ENCODE data around the gene RPTOR. TPM values are rescaled to one million over a fixed set of nuclear protein-coding genes. Genes with fewer than 3 reads are reported as not detected.

Gene RPTOR
- total RNA-seq, 1 donor from 2014 or later: 32.3 TPM

GRCh38 chr17:80511222-80512180, 33.1 kb upstream of the RPTOR start:
- intact Hi-C loops (cut with DNase I): no loop called here
- no peak for DNase-seq (ENCODE audit: low spot score)

DNA sequence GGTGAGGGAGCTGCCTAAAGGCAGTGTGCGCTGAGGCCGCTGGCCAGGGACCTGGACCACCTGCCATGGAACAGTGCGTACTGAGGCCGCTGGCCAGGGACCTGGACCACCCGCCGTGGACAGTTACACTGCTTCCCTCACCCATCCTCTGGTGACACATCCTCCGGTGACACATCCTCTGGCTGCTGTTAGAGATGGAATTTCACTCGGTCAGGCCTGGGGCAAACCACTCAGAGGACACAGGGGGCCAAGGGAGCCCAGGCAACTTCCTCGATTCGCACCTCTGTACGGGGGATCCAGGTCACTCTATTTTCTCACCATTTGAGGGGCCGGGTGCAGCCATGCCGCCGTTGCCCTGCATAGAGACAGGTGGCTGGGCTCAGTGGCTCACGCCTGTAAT, 32.4 kb upstream of the RPTOR start:
- intact Hi-C loops (cut with DNase I): no loop called here
- DNase-seq (ENCODE audit: low spot score): no peak

- no peak for DNase-seq (ENCODE audit: low spot score)
- intact Hi-C loops (cut with DNase I): no loop called here
These were observed 31.4 kb upstream of the RPTOR start for GRCh38 chr17:80513201-80513600.

- intact Hi-C loops (cut with DNase I): no loop called here
- DNase-seq (ENCODE audit: low spot score): no peak
These were observed 30.7 kb upstream of the RPTOR start for GRCh38 chr17:80513892-80514291.

DNA sequence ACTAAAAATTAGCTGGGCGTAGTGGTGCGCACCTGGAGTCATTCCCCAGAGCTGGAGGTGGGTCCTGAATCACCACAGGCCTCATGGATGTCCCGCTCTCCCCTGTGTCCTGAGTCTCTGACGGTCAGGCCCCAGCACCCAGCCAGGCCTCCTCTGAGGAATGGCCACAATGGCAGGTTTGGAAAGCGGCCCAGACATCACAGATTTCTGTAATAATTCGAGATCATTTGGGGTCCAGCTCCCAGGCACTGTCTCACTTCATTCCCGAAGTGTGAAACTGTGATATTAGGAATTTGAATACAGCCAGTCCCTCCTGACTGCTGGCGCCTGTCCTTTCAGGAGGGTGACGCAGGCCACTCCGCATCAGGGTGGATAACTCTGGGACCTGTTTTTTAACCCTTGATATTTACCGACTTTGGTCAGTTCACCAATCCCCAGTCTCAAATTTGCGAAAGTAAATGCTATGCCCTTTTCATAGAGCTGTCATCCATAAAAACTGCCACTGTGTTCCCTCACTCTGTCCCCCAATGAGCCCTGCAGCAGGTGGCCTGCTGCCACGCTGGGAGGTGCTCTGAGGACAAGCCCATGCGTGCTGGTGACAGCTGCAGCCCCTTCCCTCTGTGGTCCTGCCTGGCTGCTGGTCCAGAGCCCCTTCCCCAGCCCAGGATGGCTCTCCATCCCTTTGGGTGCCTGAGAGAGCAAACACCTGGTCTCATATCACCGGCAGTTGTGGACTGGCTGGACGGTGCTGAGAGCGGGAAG, 28.3 kb upstream of the RPTOR start:
- intact Hi-C loops (cut with DNase I): no loop called here
- no peak for DNase-seq (ENCODE audit: low spot score)

DNA sequence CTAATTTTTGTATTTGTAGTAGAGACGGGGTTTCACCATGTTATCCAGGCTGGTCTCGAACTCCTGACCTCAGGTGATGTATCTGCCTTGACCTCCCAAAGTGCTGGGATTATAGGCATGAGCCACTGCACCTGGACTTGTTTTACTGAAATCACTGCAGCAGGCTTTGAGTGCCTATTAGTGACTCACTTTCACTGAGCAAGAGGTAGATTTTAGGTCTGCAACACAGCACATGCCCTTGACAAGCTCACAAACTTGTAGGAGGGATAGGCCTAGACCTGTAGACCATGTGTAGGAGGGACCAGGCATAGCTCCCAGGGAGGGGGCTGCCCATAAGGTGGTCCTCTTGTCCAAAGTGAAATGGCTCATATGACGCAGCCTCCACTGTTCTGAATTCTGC, 27.0 kb upstream of the RPTOR start:
- intact Hi-C loops (cut with DNase I): no loop called here
- no peak for DNase-seq (ENCODE audit: low spot score)

GRCh38 chr17:80518392-80518791, 26.2 kb upstream of the RPTOR start:
- intact Hi-C loops (cut with DNase I): no loop called here
- no peak for DNase-seq (ENCODE audit: low spot score)

- DNase-seq (ENCODE audit: low spot score): no peak
- intact Hi-C loops (cut with DNase I): no loop called here
These were observed 25.4 kb upstream of the RPTOR start for GRCh38 chr17:80519091-80519781.

GRCh38 chr17:80520810-80521455, 23.7 kb upstream of the RPTOR start:
- intact Hi-C loops (cut with DNase I): no loop called here

GRCh38 chr17:80523054-80523744, 21.4 kb upstream of the RPTOR start:
- no peak for DNase-seq (ENCODE audit: low spot score)
- intact Hi-C loops (cut with DNase I): no loop called here

More at GRCh38 chr17:80520810-80521455, 23.7 kb upstream of the RPTOR start:
- DNase-seq (ENCODE audit: low spot score): no peak

- intact Hi-C loops (cut with DNase I): no loop called here
- DNase-seq (ENCODE audit: low spot score): no peak
These were observed 20.5 kb upstream of the RPTOR start for GRCh38 chr17:80523956-80524712.

GRCh38 chr17:80526116-80526910, 18.3 kb upstream of the RPTOR start:
- no peak for DNase-seq (ENCODE audit: low spot score)
- intact Hi-C loops (cut with DNase I): no loop called here

DNA sequence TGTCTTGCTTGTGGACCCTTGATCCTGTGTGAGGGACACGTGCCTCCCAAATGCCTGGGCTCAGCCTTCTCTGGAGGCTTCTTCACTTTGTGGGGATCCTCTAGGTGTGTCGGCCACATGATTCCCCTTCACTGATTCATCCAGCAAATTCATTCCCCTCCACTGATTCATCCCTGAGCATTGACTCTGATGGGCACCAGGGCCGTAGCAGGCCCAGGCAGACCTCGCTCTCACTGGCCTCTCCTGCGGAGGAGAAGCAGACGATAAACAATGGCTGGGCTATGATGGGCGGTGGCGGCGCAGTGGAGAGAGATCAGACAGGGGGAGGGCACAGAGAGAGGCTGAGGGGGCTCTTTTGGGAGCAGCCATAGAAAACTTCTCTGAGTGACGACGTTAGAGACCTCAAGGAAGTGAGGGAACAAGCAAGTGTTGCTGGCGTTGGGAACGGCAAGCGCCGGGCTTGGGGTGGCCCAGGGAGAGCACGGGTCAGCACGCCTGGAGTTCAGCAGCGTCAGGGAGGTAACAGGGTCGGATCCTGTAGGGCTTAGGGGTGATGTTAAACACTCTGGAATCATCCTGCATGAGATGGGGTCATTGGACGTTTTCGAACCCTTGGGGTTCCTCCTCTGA, 17.5 kb upstream of the RPTOR start:
- no peak for DNase-seq (ENCODE audit: low spot score)
- intact Hi-C loops (cut with DNase I): no loop called here

- intact Hi-C loops (cut with DNase I): no loop called here
These were observed 16.1 kb upstream of the RPTOR start for GRCh38 chr17:80528536-80528935.

DNA sequence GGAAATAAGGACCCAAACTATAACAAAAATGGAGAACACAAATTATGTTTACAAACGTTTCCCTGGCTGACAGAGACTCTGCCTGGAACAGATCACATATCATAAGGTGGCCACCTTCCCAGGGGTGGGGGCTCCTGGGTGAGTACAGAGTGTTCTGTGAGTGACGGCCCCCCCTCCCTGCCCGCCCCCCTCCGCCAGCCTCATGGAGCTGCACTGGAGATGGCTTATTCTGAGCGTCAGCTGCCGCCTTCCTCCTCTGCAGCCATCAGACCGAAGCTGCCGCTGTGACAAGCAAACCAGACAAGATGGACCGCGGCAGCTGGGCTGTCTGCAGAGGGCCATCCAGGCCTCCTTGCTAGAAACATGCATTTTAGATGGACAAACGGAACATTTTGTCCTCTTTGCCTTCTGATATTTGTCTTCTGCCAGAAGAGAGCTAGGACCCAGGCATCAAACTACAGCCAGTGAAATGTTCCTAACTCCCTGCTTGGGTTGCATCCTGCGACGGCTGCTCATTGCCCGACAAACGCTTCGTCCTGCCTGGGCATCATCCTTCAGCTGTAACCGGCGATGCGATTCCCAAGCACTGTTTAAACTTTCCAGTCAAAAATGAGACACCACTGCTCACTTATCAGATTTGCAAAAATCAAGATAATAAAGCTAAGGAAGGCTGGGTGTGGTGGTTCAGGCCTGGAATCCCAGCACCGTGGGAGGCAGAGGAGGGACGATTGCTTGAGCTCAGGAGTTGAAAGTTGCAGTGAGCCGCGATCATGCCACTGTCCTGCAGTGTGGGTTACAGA, 15.3 kb upstream of the RPTOR start:
- intact Hi-C loops (cut with DNase I): no loop called here
- DNase-seq (ENCODE audit: low spot score): no peak

More at GRCh38 chr17:80528536-80528935, 16.1 kb upstream of the RPTOR start:
- no peak for DNase-seq (ENCODE audit: low spot score)

- intact Hi-C loops (cut with DNase I): no loop called here
These were observed 14.7 kb upstream of the RPTOR start for GRCh38 chr17:80529904-80530292.

More at GRCh38 chr17:80529904-80530292, 14.7 kb upstream of the RPTOR start:
- no peak for DNase-seq (ENCODE audit: low spot score)

Measured in cardiac septum (tissue), 1 donor.